ENCODE data around the gene C7orf33.
A peak's percentile ranks its signal among the peaks of the same experiment; 100 is the strongest.
"Not testable (repeated sequence)": the region's sequence is repeated elsewhere in the genome, so short reads cannot be mapped to it uniquely, and the experiment has no call there.

Gene C7orf33

DNA sequence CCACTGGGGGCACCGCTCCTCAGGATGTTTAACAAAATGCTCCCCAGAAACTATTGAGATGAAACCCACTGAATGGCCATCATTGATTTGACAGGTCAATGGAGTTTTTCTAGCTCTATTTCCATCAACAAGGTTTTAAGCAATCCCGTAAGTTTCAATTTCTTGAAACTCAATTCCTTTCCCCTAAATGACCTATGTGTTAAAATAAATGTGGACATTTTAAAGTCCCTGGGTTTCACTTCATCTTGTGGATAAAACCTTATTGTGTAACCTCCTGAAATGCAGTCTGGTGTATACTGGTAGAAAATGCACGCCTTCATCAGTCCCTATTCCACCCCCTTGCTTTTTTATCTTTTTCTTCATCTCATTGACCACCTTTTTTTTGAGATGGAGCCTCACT lies 8.9 kb upstream of the C7orf33 start:
- DNase-seq = no peak

- peak; percentile 19 for DNase-seq
Measured at GRCh38 chr7:148584154-148584827, 6.3 kb upstream of the C7orf33 start.

GRCh38 chr7:148585399-148585798 lies 5.2 kb upstream of the C7orf33 start:
- no peak for DNase-seq

GRCh38 chr7:148587076-148587475 lies 3.5 kb upstream of the C7orf33 start:
- DNase-seq = no peak

- DNase-seq = no peak
Measured at GRCh38 chr7:148588168-148588567, 2.4 kb upstream of the C7orf33 start.

DNA sequence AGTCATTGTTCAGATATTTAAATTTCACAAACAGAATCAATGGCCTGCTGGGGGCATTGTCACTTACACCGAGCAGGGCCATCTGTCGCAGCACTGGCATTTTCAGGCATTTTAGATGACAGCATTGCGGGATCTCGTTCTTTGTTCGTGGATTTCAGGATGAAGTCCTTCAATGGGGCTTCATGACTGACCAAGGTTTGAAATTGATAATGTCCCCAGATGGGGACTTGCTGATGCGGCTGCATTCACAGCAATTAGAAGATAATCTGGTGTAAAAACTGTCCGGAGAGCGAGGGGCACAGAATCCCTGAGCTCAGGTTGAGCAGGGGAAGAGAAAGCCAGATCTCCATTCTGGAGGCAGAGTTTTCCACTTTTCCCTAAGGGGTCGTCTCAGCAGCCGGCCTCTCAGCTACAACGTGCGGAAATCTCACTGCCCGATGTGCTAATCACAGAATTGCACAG lies 1.9 kb upstream of the C7orf33 start:
- DNase-seq = no peak

DNA sequence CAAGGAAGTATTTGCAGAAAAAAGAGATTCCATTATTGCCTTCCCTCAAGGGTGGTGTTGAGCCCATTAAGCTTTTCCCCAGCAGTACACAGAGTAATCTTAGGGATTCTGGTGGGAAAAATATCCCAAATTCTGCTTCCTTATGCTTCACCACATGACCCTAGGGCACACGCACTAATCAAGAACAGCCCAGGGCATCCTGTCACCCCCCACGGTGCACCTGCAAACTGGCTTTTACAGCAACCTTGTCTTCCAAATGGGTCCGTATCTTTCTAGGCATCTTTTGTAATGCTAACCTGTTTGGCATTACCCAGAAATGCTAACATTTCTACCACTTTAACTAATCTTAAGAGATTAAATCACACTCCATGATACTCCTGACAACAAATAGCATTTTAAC lies 926 bp upstream of the C7orf33 start:
- no peak for DNase-seq

GRCh38 chr7:148596354-148596753 lies 5.8 kb downstream of the C7orf33 start:
- DNase-seq = not testable (repeated sequence)

DNA sequence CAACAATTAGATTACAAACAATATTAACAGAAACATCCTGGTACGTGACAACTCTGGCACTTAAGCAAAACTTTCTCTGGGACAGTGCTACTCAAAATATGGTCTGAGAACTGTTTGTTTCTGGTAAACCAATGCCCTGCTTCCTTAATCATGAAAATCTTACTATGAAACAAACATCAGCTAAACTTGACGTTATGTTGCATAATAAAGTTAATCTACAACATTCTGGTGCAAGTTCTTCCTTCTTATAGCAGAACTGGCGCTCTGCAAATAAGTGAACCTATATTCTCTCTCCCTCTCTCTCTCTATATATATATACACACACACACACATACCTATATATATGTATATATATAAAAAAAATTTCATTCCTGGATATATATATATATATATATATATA lies 7.8 kb downstream of the C7orf33 start:
- no peak for DNase-seq

DNA sequence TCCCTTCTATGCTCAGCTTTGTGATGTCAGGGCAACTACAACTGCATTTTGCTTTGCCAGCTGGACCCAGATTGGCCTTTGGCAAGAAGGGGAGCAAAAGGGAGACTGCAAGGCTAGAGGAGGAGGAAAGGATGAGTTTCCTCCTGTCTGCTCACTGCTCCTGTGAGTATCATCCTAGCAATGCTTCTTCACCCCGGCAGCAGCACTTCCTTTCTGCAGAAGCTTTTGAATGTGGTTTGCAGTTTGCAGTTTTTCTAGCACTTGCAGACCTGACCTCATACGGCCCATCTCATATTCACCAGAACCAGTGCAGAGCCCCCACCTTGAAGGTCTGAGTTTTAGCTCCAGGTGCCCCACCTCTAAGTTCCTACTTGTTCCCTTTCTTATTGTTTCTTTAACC lies 14.8 kb downstream of the C7orf33 start:
- no peak for DNase-seq

GRCh38 chr7:148607151-148607661 lies 16.6 kb downstream of the C7orf33 start:
- no peak for DNase-seq

GRCh38 chr7:148609045-148609725 lies 18.6 kb downstream of the C7orf33 start:
- DNase-seq = no peak

- DNase-seq = no peak
Measured at GRCh38 chr7:148611692-148612091, 21.1 kb downstream of the C7orf33 start.

DNA sequence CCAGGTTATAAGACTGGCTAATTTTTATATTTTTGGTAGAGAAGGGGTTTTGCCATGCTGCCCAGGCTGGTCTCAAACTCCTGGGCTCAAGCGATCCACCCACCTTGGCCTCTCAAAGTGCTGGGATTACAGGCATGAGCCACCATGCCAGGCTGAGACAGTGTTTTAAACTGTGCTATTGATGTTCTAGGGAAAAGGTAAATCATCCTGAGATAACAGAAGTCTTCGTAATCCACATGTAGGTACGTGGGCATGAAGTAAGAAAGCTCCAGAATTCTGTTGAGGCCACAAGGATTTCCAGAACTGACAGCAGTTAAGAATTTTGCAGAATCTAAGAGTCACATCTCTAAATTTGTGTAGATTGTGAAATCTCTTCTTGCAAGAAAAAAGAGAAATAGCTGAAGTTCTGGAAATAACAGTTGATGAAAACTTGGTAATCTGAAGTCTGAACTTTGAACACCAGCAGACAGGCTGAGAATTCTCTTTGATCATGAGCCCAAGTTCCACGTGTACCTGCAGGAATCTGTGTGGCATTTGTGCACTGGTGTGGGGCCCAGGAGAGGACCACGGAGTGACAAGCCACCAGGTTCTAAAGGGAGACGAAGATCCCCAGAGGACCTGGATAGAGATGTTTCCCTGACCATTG lies 24.6 kb downstream of the C7orf33 start:
- DNase-seq = no peak

- DNase-seq = no peak
Measured at GRCh38 chr7:148620749-148621359, 30.3 kb downstream of the C7orf33 start.

GRCh38 chr7:148621563-148621962 lies 31.0 kb downstream of the C7orf33 start:
- no peak for DNase-seq

- DNase-seq = no peak
Measured at GRCh38 chr7:148622887-148623585, 32.5 kb downstream of the C7orf33 start.

- DNase-seq = no peak
Measured at GRCh38 chr7:148623586-148624282, 33.2 kb downstream of the C7orf33 start.

DNA sequence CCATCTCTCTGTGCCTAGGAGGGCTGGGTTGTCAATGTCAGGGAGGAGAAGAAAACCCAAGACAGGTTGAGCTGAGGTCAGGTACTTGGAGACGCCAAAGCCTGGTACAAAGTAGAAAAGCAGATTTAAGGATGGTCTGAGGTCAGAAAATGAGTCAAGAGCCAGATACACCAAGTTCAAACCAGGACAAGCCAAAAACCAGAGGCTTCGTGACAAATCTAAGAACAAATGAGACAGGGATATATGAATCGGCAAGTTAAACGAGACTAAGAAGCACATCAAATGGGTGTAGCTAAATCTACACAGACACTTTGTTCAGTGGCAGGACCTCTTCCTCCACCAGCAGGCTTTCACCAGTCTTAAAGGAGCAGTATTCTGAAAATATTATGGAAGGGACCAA lies 34.2 kb downstream of the C7orf33 start:
- DNase-seq = no peak

- no peak for DNase-seq
Measured at GRCh38 chr7:148625342-148625741, 34.8 kb downstream of the C7orf33 start.

DNA sequence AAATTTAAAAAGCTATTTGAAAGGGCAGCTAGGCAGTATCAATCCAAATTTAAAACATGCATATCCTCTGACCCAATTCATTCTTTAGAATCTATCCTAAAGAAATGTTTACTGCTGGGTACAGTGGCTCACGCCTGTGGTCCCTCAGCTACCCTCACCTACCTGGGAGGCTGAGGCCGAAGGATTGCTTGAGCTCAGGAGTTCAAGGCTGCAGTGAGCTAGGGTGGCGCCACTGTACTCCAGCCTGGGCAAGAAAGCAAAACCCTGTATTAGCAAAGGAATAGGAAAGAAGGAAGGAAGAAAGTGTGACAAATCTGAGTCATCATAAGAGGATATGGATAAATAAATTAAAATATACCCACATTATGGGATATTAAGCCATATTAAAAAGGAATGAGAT lies 36.3 kb downstream of the C7orf33 start:
- DNase-seq = no peak

DNA sequence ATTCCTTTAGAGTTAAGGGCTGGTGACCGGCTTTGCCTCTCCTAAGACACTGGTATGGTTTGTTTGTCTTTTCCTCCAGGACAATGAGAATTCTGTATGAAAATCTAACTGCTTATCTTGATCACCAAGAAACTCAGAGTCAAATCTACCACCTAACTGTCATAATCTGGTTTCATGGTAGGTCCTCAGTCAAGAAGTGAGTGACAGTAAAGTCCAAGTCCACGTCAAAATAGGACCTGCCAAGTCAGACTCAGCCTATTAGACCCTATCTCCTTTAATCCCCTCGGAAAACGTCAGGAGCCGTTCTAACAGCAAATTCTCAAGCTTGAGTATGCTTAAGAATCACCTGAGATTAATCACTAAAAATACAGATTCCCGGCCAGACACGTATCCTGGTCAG lies 37.4 kb downstream of the C7orf33 start:
- no peak for DNase-seq

Measured in stimulated activated CD4-positive, alpha-beta T cell treated with anti-CD3 and anti-CD28 coated beads, Interleukin-1b, Interleukin-23, amount 100 ng/mL, for 48 hours (primary cell).